HepG2 (cell line): ENCODE results near the gene PLIN3. TPM values are rescaled to one million over a fixed set of nuclear protein-coding genes. Genes with fewer than 3 reads are reported as not detected.

Source experiments
- CCAR2 ChIP-seq: fragments of 200-400 bp; formaldehyde crosslinking; optimal IDR thresholded peaks from 2 replicates; pipeline ENCODE3; 2018; ENCODE audit warnings: low read depth, mild to moderate bottlenecking, low read length, moderate library complexity
- DDIT3 ChIP-seq: sonication (generic); formaldehyde crosslinking; IDR thresholded peaks from 2 replicates; pipeline ENCODE4 v1.4.0; 2020; ENCODE audit warnings: mild to moderate bottlenecking, missing genetic modification reagents
- HMG20B ChIP-seq: conservative IDR thresholded peaks from 2 replicates; pipeline ENCODE4 v1.6.1; 2016; ENCODE audit warnings: missing genetic modification reagents, missing compliant biosample characterization
- HNRNPL ChIP-seq: fragments of 200-400 bp; formaldehyde crosslinking; IDR thresholded peaks from 2 replicates; pipeline ENCODE4 v1.6.1; 2017; ENCODE audit warnings: mild to moderate bottlenecking, low read depth, low read length
- HOMEZ ChIP-seq: IDR thresholded peaks from 2 replicates; pipeline ENCODE4 v1.6.1; 2016; ENCODE audit warnings: low read depth
- IRF2 ChIP-seq: IDR thresholded peaks from 2 replicates; pipeline ENCODE4 v1.6.1; 2018; ENCODE audit warnings: missing genetic modification reagents, missing compliant biosample characterization
- IRF9 ChIP-seq: sonication (generic); formaldehyde crosslinking; IDR thresholded peaks from 2 replicates; pipeline ENCODE4 v1.8.0; 2022; ENCODE audit warnings: missing genetic modification reagents, mild to moderate bottlenecking, borderline replicate concordance
- MLLT10 ChIP-seq: sonication (generic); formaldehyde crosslinking; IDR thresholded peaks from 2 replicates; pipeline ENCODE4 v1.4.0; 2020; ENCODE audit warnings: missing genetic modification reagents
- MLXIP ChIP-seq: sonication (generic); formaldehyde crosslinking; IDR thresholded peaks from 2 replicates; pipeline ENCODE4 v1.9.0; 2021; ENCODE audit warnings: missing genetic modification reagents, borderline replicate concordance
- NRL ChIP-seq: sonication (generic); formaldehyde crosslinking; IDR thresholded peaks from 2 replicates; pipeline ENCODE4 v1.5.0; 2020; ENCODE audit warnings: missing genetic modification reagents, mild to moderate bottlenecking, moderate library complexity, borderline replicate concordance
- PHB2 ChIP-seq: fragments of 450-650 bp; IDR thresholded peaks from 2 replicates; pipeline ENCODE4 v1.6.1; 2018; ENCODE audit not compliant: partially characterized antibody
- THRA ChIP-seq: sonication (generic); formaldehyde crosslinking; IDR thresholded peaks from 2 replicates; pipeline ENCODE4 v1.4.0; 2020; ENCODE audit warnings: missing genetic modification reagents, borderline replicate concordance
- ZHX1 ChIP-seq: sonication (generic); formaldehyde crosslinking; IDR thresholded peaks from 2 replicates; pipeline ENCODE4 v1.8.1; 2022; ENCODE audit warnings: low read depth, mild to moderate bottlenecking, missing genetic modification reagents
- ZMYM2 ChIP-seq: sonication (generic); formaldehyde crosslinking; IDR thresholded peaks from 2 replicates; pipeline ENCODE4 v1.8.0; 2022; ENCODE audit warnings: mild to moderate bottlenecking, missing genetic modification reagents
- ZNF335 ChIP-seq: sonication (generic); formaldehyde crosslinking; IDR thresholded peaks from 2 replicates; pipeline ENCODE4 v1.4.0; 2020; ENCODE audit warnings: missing genetic modification reagents
- ZNF354B ChIP-seq: sonication (generic); formaldehyde crosslinking; IDR thresholded peaks from 2 replicates; pipeline ENCODE4 v1.8.0; 2022; ENCODE audit warnings: mild to moderate bottlenecking, missing genetic modification reagents
- ZNF556 ChIP-seq: sonication (generic); formaldehyde crosslinking; IDR thresholded peaks from 2 replicates; pipeline ENCODE4 v1.4.0; 2020; ENCODE audit warnings: mild to moderate bottlenecking, missing genetic modification reagents, borderline replicate concordance
- ZNF674 ChIP-seq: sonication (generic); formaldehyde crosslinking; IDR thresholded peaks from 2 replicates; pipeline ENCODE4 v1.5.0; 2020; ENCODE audit warnings: low read depth, mild to moderate bottlenecking, missing genetic modification reagents
- polyA plus RNA-seq, 8 experiments: library from polyadenylated mRNA; depleted of rRNA in 3 of 8; stranded (reverse) in 7 of 8; unstranded in 1 of 8; fragments of >200 nt; fragmentation: Illumina TruSeq in 4 of 8; extraction: Trizol in 4 of 8; gene quantifications; 2 replicates each; pipeline versions ENCODE4 v1.2.1 to v1.2.3, GENCODE V29; 2011 to 2016; ENCODE audit warnings: low read depth in 4 of 8, missing spikeins in 1 of 8, mixed read lengths in 1 of 8; ENCODE audit not compliant: insufficient read depth in 1 of 8
- total RNA-seq, 5 experiments: library from RNA; depleted of rRNA; stranded (reverse); fragments of >200 nt; fragmentation: Illumina TruSeq; extraction: Trizol; gene quantifications; 2 replicates each; pipeline ENCODE4 v1.2.3, GENCODE V29; 2016; ENCODE audit warnings: low read depth in 1 of 5

PLIN3 gene
- total and polyA plus RNA-seq, 2 of the 13 experiments (the other 11 are each of a cell fraction or from before 2014, with no cell fraction given): 49.3 to 57.9 TPM

GRCh38 chr19:4831304-4831978 lies 36.0 kb downstream of the PLIN3 start, which contains the start of gene TICAM1 (continued):
- no peak for TF ChIP-seq THRA (CRISPR knock-in tag)
- no peak for TF ChIP-seq HNRNPL
- TF ChIP-seq CCAR2: no peak
- TF ChIP-seq HMG20B (CRISPR knock-in tag): no peak
- no peak for TF ChIP-seq ZNF354B (CRISPR knock-in tag)
- TF ChIP-seq IRF9 (CRISPR knock-in tag): 0 out of 2 replicates have a peak, but pooled peaks have one; percentile 31
- no peak for TF ChIP-seq DDIT3 (CRISPR knock-in tag)
- no peak for TF ChIP-seq MLLT10 (CRISPR knock-in tag)
- peak; percentile 62; the same call in 1 of the 2 replicates for TF ChIP-seq NRL (CRISPR knock-in tag)
- TF ChIP-seq ZNF674 (CRISPR knock-in tag): no peak
- no peak for TF ChIP-seq MLXIP (CRISPR knock-in tag)
- no peak for TF ChIP-seq PHB2
- TF ChIP-seq HOMEZ (CRISPR knock-in tag): no peak
- TF ChIP-seq IRF2 (CRISPR knock-in tag): no peak
- TF ChIP-seq ZHX1 (CRISPR knock-in tag): no peak
- peak; percentile 82; the same call in 1 of the 2 replicates for TF ChIP-seq ZNF556 (CRISPR knock-in tag)
- peak; percentile 73 for TF ChIP-seq ZMYM2 (CRISPR knock-in tag)
- peak; percentile 44; the same call in 1 of the 2 replicates for TF ChIP-seq ZNF335 (CRISPR knock-in tag)
